ENCODE results near the gene CFAP57.

The CFAP57 gene

GRCh38 chr1:43282220-43283195, 110.4 kb downstream of the CFAP57 start:
- POLR2A ChIA-PET, result interaction anchor here (1.3 kb wide), 1 partner anchor 66 kb away, joined by 4 read pairs; no protein-coding TSS in a partner anchor
- CTCF ChIA-PET, result no interaction called here
- no peak for TF ChIP-seq ARNT (IDR thresholded peaks at IDR 0.05)
- no peak for TF ChIP-seq LEF1 (IDR thresholded peaks at IDR 0.05; ENCODE audit: borderline replicate concordance)
- no peak for TF ChIP-seq FOXK2 (IDR thresholded peaks at IDR 0.05)
- no peak for TF ChIP-seq SP1 (IDR thresholded peaks at IDR 0.05)
- no peak for TF ChIP-seq NFRKB (IDR thresholded peaks at IDR 0.05)
- no peak for TF ChIP-seq PKNOX1 (IDR thresholded peaks at IDR 0.05)
- no peak for TF ChIP-seq HDGF (IDR thresholded peaks at IDR 0.05; ENCODE audit: borderline replicate concordance)
- no peak for TF ChIP-seq ELF4 (IDR thresholded peaks at IDR 0.05)
- TF ChIP-seq FOXA1 (IDR thresholded peaks at IDR 0.05), result no peak
- TF ChIP-seq L3MBTL2 (conservative IDR thresholded peaks at IDR 0.05), result no peak
- TF ChIP-seq BHLHE40 (IDR thresholded peaks at IDR 0.05; ENCODE audit: borderline replicate concordance), result no peak
- no peak for TF ChIP-seq SUZ12 (IDR thresholded peaks at IDR 0.05)
- TF ChIP-seq FOXM1 (IDR thresholded peaks at IDR 0.05; ENCODE audit: borderline replicate concordance), result no peak
- TF ChIP-seq TARDBP (IDR thresholded peaks at IDR 0.05), result no peak
- TF ChIP-seq ZNF384 (IDR thresholded peaks at IDR 0.05), result no peak
- no peak for TF ChIP-seq CTBP1 (IDR thresholded peaks at IDR 0.05; ENCODE audit: borderline replicate concordance)
- no peak for DNase-seq (ENCODE audit: extremely low spot score)

GRCh38 chr1:43284065-43284464, 111.9 kb downstream of the CFAP57 start:
- CTCF ChIA-PET, result no interaction called here
- no peak for TF ChIP-seq SUZ12 (IDR thresholded peaks at IDR 0.05)
- TF ChIP-seq TARDBP (IDR thresholded peaks at IDR 0.05), result no peak
- TF ChIP-seq ARNT (IDR thresholded peaks at IDR 0.05), result no peak
- TF ChIP-seq NFRKB (IDR thresholded peaks at IDR 0.05), result no peak
- no peak for TF ChIP-seq HDGF (IDR thresholded peaks at IDR 0.05; ENCODE audit: borderline replicate concordance)
- TF ChIP-seq FOXA1 (IDR thresholded peaks at IDR 0.05), result no peak
- TF ChIP-seq FOXM1 (IDR thresholded peaks at IDR 0.05; ENCODE audit: borderline replicate concordance), result no peak
- no peak for TF ChIP-seq LEF1 (IDR thresholded peaks at IDR 0.05; ENCODE audit: borderline replicate concordance)
- no peak for TF ChIP-seq L3MBTL2 (conservative IDR thresholded peaks at IDR 0.05)
- TF ChIP-seq CTBP1 (IDR thresholded peaks at IDR 0.05; ENCODE audit: borderline replicate concordance), result no peak
- no peak for TF ChIP-seq FOXK2 (IDR thresholded peaks at IDR 0.05)
- TF ChIP-seq ELF4 (IDR thresholded peaks at IDR 0.05), result no peak
- no peak for TF ChIP-seq BHLHE40 (IDR thresholded peaks at IDR 0.05; ENCODE audit: borderline replicate concordance)
- TF ChIP-seq SP1 (IDR thresholded peaks at IDR 0.05), result no peak
- TF ChIP-seq PKNOX1 (IDR thresholded peaks at IDR 0.05), result no peak
- POLR2A ChIA-PET, result no interaction called here
- DNase-seq (ENCODE audit: extremely low spot score), result no peak

GRCh38 chr1:43284546-43285110, 112.5 kb downstream of the CFAP57 start:
- ChIA-PET POLR2A (interaction anchor here (0.7 kb wide), 1 partner anchor 74 kb away, joined by 3 read pairs; the partner anchor contains the start of gene CDC20), CTCF (interaction anchor here (0.6 kb wide), 1 partner anchor 58 kb away, joined by 3 read pairs; no protein-coding TSS in a partner anchor)
- TF ChIP-seq CTBP1 (IDR thresholded peaks at IDR 0.05; ENCODE audit: borderline replicate concordance) (no peak), SUZ12 (IDR thresholded peaks at IDR 0.05) (no peak), FOXM1 (IDR thresholded peaks at IDR 0.05; ENCODE audit: borderline replicate concordance) (no peak), FOXK2 (IDR thresholded peaks at IDR 0.05) (no peak), SP1 (IDR thresholded peaks at IDR 0.05) (no peak), PKNOX1 (IDR thresholded peaks at IDR 0.05) (no peak), ARNT (IDR thresholded peaks at IDR 0.05) (no peak), TARDBP (IDR thresholded peaks at IDR 0.05) (no peak), L3MBTL2 (conservative IDR thresholded peaks at IDR 0.05) (no peak), HDGF (IDR thresholded peaks at IDR 0.05; ENCODE audit: borderline replicate concordance) (no peak), NFRKB (IDR thresholded peaks at IDR 0.05) (no peak), LEF1 (IDR thresholded peaks at IDR 0.05; ENCODE audit: borderline replicate concordance) (no peak), FOXA1 (IDR thresholded peaks at IDR 0.05) (no peak), ZNF384 (IDR thresholded peaks at IDR 0.05) (no peak), ELF4 (IDR thresholded peaks at IDR 0.05) (no peak)
- no peak for DNase-seq (ENCODE audit: extremely low spot score)

- TF ChIP-seq ZNF384 (IDR thresholded peaks at IDR 0.05), result no peak
- TF ChIP-seq CTBP1 (IDR thresholded peaks at IDR 0.05; ENCODE audit: borderline replicate concordance), result no peak
- TF ChIP-seq TARDBP (IDR thresholded peaks at IDR 0.05), result no peak
- no peak for TF ChIP-seq LEF1 (IDR thresholded peaks at IDR 0.05; ENCODE audit: borderline replicate concordance)
- TF ChIP-seq NFRKB (IDR thresholded peaks at IDR 0.05), result no peak
- no peak for TF ChIP-seq HDGF (IDR thresholded peaks at IDR 0.05; ENCODE audit: borderline replicate concordance)
- TF ChIP-seq FOXA1 (IDR thresholded peaks at IDR 0.05), result no peak
- no peak for TF ChIP-seq FOXM1 (IDR thresholded peaks at IDR 0.05; ENCODE audit: borderline replicate concordance)
- no peak for TF ChIP-seq PKNOX1 (IDR thresholded peaks at IDR 0.05)
- no peak for TF ChIP-seq SUZ12 (IDR thresholded peaks at IDR 0.05)
- TF ChIP-seq SP1 (IDR thresholded peaks at IDR 0.05), result no peak
- no peak for TF ChIP-seq BHLHE40 (IDR thresholded peaks at IDR 0.05; ENCODE audit: borderline replicate concordance)
- no peak for TF ChIP-seq ELF4 (IDR thresholded peaks at IDR 0.05)
- TF ChIP-seq L3MBTL2 (conservative IDR thresholded peaks at IDR 0.05), result no peak
- TF ChIP-seq FOXK2 (IDR thresholded peaks at IDR 0.05), result no peak
- no peak for TF ChIP-seq ARNT (IDR thresholded peaks at IDR 0.05)
- ChIA-PET CTCF (no interaction called here), POLR2A (interaction anchor here (0.7 kb wide), 1 partner anchor 73 kb away, joined by 3 read pairs; the partner anchor contains the start of gene CDC20)
- no peak for DNase-seq (ENCODE audit: extremely low spot score)
Observed at GRCh38 chr1:43285269-43285990, 113.3 kb downstream of the CFAP57 start, which contains the start of gene C1orf210. TSS of gene C1orf210 (minus strand) at chr1:43285581. CDS start at chr1:43283270, 2,311 bp downstream.
